ENCODE results near the gene C2CD3.
A peak's percentile ranks its signal among the peaks of the same experiment; 100 is the strongest.

C2CD3 gene

DNA sequence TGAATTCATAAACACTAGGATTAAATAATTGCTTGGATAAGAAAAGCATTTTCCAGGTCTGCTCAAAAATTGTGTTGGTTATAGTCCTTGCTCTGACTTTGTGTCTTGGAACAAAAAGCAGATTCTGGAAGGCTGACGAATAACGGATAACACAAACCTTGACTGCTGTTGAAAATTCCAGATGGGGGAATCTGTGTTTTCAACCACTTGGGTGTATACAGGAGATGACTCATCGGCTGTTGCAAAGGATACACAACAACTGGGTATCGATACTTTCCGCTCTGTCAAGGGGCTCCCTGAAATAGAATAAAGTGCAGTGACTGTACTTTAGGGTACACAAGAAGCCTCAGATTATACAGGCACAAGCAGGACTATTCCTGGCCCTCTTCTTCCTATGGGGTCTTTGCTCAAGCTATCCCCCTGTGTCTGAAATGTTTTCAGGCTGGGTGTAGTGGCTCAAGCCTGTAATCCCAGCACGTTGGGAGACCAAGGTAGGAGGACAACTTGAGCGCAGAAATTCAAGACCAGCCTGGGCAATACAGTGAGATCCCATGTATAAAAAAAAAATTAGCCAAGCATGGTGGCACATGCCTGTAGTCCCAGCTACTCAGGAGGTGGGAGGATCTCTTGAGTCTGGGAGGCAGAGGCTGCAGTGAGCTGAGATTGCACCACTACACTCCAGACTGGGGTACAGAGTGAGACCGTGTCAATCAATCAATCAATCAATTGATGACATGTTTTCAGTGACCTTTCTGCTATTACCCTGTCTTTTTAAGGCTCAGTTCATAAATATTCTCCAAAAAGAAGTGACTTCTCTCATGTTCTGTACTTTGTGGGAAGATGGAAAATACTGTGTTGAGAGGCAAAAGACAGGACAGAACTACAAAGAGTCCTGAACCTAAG lies 113.3 kb downstream of the C2CD3 start:
- no peak for DNase-seq

DNA sequence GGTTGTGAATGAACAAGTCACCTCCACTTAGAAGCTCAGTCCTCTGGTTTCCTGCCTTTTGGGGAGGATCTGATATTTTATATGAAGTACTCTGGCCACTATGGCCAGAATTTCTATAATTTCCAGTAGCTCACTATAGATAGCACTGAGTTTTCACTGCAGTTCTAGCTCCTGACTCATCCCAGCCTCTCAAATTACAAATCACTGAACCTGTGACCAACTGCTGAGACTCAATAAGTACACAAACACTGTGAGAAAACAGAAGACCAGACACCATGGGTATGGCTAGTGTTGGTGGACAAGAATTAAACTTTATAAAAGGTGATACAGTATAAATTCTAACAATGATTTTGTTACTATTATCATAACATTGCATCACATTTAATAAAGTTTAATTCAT lies 114.9 kb downstream of the C2CD3 start:
- DNase-seq: no peak

DNA sequence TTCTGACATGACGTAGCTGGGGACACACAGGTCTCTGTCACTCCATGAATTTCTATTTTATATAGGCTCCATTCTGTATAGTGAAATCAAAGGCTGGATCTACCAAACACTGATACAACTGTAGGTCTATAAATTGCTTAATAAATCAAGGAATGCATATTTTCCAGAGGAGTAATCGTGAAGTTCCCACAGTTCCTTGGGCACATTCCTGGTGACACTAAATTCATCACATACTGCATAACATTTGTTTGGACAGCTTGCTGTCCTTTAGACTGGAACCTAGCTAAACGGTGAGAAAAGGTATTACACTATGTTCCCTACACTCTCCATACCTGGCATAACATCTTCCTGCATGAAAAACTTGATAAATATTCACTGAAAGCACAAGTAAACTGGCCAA lies 120.3 kb downstream of the C2CD3 start:
- DNase-seq: no peak

DNA sequence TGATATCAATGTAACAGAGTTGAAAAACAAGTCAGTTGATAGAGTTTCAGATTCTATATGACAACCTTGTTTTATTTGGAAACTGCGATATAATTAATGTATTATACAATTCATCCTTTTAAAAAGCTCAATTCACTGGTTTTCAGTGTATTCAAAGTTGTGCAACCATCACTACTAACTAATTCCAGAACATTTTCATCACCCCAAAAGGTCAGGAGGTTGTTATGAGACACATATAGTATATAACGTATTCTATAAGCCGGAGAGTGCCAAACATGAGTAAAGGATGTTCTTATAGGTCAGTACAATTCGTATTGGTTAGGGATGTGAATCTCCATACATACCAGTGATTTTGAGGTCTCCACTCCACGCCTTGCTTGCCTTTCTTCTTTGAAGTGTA lies 121.8 kb downstream of the C2CD3 start:
- DNase-seq: no peak

DNA sequence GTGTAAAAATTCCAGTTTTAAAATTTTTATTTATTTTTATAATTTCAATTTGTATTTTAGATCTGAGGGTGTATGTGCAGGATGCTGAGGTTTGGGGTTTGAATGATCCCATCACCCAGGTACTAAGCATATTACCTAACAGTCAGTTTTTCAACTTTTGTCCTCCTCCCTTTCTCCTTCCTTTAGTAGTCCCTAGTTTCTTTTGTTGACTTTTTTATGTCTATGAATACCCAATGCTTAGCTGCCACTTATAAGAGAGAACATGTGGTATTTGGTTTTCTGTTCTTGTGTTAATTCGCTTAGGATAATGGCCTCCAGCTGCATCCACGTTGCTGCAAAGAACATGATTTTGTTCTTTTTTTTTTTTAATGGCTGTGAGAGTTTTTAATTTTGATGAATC lies 126.3 kb downstream of the C2CD3 start:
- no peak for DNase-seq

DNA sequence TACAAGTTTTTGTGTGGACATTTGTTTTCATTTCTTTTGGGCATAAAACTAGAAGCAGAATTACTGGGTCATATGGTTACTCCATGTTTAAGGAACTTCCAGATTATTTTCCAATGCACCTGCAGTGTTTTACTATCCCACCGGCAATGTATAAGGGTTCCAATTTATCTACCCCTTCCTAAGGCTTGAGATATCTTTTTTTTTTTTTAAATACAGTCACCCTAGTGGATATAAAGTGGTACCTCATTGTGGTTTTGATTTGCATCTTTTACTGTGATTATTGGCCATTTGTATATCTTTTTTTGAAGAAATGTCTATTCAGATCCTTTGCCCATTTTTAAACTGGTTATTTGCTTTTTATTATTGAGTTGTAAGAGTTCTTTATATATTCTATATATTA lies 127.4 kb downstream of the C2CD3 start:
- no peak for DNase-seq

DNA sequence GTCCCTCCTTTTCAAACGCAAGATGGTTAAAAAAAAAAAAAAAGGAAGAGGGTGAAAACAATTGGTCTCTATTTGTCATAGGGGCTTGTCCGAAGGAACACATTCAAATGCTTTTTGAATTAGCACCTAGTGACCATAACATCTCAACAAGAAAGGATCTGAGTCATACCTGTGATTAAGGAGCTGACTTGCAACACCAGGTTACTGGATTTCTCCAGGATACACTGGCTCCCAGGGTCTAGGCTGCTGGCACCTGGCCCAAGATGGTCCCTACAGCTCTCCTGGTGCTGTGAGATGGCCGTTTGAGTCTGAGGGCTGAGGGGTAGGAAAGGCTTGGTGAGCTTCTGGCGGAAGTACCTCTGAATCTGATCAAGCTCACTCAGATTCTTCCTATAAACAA lies 133.5 kb downstream of the C2CD3 start:
- no peak for DNase-seq

DNA sequence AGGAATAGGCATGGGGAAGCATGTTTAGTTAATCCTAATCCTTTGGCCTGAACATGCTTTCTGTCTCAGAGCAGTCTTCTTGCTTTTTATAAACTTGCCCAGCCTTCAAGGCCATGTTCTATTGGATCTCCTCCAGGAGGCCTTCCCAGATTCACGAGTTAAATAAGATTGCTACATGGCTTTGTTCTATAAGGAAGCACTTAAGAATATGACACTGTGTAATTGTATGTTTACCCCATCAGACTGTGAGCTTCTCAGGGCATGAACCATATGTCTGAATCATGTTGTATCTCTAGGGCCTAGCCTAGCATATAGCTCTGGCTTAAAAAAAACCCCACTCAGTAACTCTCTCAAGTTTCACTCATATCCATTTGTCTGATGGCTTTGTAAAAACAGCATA lies 135.5 kb downstream of the C2CD3 start:
- DNase-seq: no peak

DNA sequence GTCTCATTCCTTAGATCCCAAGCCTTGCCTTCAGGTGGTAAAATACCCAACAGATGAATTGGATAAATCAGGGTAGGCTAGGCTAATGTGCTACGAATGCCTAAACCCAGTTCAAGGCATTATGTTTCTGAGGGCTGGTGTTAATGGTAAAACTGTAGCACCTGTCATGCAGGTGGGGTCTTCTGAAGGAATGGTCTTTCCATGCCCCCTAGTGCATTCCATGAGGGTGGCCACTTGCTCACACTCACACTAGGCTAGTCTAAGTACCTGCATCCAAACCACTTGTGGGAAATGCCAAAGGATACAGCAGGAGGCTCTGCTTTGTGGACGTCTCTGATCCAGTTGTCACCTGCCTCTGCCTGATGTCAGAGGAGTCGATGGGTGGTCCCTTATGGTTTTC lies 137.8 kb downstream of the C2CD3 start:
- no peak for DNase-seq

DNA sequence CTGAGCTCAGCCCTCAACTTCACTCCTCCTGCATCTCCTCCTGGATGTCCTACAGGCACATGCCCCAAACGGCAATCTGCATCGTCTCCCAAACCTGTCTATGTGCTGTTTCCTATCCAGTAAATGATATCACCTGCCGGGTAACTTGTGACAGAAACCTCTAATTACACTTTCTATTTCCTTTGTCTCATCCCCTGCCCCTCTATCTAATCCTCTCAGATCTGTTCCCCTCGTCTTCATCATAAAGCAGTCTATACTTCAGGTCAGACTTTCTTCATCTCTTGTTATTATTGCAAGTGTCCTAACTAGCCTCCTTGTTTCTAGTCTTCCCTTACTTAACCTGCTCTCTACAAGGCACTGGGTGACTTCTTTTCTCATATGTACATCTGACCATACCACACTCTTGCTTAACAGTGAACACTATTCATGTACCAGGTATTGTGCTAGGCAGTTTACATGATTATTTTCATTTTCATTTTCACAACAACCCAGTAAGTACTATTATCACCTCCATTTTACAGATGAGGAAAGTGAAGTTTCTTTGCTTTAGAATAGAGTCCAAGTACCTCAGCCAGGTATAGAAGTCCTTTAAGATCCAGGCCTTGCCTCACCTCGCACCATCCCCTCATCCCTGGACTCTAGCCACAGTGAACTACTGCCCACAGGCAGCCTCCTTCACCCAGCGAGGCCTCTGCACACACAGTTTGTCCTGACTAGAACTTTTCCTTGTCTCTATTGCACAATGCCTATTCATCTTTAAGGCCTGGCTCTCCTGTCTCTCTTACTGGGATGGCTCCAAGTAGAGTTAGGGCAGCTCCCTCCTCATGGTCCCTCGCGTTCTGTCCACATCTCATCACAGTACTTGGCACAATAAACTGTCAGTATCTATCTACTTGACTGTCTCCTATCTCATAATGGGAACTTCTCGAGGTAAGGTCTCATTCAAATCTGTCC lies 139.8 kb downstream of the C2CD3 start:
- DNase-seq: no peak

DNA sequence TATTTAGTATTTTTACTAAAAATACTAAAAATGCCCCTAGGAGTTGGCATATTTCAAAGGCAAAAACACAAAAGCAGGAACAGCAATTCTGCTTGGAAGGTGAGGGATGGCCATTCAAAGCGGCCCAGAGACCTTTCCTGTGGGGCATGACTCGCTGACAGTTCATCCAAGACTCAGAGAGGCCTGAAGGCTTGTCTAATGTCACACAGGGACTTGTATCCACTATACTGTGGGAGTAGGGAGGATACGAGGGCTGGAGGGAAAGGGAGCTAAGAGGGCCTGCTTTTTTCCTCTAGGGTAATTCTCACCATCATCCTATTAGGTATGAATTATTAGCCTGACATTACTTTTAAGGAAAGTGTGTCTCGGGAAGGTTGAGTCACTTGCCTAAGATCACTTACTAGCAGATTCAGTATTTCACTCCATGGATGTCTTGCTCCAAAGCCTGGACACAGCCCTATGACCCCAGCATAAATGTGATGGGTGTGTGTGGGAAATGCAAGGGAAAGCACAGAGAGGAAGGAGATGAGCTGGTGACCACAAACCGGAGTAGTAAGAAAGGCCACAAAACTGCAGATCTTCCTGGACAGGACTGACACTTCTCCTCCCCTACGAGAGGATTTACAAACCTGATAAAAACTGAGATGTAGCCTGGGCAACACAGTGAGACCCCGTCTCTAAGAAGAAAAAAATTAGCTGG lies 145.2 kb downstream of the C2CD3 start:
- DNase-seq: no peak

DNA sequence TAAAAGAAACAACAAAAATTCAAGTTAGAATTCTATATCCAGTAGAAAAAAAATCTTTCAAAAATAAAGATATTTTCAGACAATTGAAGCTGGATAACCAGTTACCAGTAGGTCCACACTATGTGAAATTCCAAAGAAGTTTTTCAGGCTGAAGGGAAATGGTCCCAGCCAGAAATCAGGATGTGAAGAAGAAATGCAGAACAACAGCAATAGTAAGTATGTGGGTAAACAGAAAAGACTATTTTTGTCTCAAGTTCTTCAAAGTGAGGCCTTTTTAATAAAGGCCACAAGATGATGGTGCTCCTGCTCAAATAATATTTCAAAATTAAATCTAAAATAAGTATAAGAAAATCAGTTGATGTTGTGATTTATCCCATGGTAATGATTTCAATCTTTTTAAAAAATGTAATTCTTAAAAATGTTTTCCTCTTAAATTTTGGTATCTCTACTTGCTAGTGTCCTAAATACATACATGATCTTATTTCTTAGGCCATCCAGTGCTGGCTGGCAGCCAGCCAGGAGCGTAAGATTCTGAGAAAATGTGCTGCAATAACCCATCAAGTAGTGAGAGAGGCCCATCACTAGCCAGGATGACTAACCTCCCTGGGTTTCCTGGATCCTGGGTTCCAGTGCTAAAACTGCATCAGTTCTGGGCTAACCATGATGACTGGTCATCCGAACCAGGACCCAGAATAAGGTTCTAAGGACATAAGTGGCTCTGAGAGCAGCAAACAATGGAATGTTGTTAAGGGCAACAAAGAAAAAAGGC lies 146.4 kb downstream of the C2CD3 start:
- peak; percentile 36 for DNase-seq

DNA sequence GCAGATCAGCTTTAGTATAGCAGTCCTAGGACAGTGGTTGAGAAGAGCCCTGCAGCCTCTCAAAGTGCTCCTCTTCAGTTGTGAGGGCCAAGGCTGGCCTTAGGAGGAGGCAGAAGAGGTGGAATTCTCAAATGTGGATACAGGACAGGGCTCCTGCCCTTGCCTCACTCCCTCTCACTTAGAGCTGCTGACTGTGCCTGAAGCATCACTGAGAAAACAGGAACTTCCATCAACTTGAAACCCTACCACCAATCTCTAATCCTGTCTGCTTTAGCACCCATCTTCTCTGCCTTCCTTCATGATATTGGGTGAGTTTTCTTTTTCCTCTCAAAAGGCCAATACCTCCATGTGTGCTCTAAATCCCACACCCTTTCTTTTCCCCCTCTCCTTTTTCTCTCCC lies 147.5 kb downstream of the C2CD3 start:
- no peak for DNase-seq

DNA sequence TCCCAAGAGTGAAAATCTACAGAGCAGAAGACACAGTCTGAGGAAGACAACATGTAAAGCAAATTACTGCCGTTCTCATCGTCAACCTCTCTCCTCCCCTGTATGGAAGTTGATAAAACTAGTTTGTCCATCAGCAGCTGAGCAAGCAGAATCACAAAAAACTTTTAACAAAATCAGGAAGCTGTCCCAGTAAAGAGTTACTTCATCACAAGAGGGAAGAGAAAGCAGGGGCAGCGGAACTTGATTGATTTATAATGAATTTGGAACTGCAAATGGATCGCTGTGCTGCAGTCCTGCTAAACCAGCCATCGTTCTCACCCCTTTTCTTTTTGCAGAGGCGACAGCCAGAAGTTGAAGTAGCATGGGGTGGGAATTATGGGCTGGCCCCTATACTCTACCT lies 148.3 kb downstream of the C2CD3 start:
- DNase-seq: no peak

DNA sequence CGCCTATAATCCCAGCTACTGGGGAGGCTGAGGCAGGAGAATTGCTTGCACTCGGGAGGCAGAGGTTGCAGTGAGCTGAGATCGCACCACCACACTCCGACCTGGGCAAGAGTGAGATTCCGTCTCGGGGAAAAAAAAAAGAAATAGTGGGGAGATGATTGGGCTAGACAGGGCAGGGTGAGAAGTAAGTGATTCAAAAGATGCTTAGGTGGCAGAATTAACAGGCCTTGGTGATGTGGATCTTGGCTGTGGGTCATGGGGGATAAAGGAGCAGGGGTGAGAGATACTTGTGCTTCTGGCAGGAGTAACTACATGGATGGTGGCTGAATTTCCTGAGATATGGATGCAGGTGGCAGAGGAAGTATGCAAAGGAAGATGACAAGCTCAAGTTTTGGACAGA lies 148.8 kb downstream of the C2CD3 start:
- DNase-seq: no peak

DNA sequence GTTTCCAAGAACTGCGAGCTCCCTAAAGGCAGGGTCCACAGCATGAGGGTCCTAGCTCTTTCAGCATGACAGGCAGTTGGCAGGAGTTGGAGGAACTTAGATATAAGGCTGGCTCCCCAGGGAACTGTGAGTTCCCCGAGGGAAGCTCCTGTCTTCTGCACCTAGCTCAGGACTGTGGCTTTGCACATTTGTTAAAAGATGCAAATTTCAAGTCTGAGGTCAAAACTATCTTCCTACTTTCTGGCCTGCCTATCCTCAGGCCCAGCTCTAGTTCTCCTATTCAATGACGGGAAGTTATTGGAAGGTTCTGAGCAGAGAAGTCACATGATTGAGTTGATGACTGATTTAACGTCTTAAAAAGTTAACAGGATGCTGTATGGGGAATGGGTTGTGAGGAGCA lies 150.3 kb downstream of the C2CD3 start:
- no peak for DNase-seq

DNA sequence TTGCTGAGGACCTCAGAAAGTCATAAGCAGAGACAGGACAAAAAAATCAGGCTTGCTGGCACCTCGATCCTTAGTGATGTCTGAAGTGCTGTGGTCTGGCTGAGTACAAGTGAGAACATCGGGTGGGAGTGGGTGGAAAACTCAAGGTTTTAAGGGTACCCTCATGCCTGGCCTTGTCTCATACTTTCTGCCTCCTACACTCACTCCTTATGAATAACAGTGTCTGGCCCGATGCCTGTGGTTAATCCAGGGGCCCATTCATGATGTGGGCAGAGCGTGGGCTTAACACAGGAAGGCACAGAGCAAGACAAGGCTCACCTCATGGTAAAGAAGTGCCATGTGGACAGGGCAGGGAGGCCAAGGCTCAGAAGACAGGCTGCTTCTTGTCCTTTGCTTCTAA lies 150.9 kb downstream of the C2CD3 start:
- peak; percentile 79 for DNase-seq

DNA sequence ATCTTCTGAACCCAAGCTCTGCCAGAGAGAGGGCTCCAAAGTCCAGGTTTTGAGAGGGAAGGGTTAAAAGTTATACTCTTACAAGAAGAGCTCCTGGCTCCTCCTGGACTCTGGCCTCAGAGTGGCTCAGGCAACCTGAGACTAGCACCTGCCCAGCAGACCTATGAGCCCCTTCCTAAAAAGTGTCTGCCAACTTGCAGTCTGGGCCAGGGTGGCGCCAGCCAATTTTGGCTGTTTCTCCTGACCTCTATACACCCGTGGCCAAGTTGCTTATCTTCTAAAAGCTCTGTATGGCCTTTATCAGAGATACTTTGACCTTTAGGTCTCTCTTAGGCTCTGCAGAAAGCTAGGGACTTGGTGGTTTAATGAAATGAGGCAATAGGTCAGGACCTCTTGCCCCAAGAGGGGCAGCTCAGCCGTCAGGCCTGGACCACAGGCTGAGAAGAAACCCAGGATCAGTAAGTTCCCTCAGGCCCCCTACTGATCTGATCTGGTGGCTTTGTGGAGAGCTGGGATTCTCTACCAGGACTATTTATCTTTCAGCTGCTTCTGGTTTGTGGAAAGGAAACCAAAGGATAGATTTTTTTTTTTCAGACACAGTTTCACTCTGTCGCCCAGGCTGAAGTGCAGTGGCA lies 151.6 kb downstream of the C2CD3 start:
- DNase-seq: no peak

DNA sequence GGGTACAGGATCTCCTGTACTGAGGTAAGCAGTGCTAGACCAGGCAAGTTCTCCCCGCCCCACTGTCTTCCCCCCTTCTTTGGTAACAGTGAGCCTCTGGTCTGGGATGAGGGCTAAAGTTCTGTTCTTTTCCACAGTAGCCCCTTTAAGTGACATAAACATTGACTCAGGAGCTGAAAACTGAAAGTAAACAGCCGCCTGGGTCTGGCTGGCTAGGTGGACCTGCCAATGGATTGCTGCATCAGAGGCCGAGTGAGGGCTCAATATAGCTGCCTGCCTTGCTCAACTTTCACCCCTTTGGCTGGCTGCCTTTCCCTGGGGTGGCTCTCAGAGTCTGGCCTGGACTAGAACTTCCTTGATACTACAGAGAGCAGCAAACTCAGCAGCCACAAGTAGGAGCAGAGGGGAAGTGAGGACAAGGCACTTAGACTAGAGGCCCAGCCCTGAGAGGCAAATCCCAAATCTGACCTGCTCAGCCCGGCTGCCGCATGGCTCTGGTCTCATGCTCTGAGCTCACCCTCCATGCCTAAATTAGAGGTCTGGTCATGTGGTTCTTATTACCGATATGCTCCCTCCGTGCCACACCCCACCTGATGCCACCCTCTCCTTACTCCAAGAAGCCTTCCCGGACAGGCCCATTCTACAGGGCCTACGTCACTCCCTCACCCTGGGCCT lies 152.3 kb downstream of the C2CD3 start:
- no peak for DNase-seq

DNA sequence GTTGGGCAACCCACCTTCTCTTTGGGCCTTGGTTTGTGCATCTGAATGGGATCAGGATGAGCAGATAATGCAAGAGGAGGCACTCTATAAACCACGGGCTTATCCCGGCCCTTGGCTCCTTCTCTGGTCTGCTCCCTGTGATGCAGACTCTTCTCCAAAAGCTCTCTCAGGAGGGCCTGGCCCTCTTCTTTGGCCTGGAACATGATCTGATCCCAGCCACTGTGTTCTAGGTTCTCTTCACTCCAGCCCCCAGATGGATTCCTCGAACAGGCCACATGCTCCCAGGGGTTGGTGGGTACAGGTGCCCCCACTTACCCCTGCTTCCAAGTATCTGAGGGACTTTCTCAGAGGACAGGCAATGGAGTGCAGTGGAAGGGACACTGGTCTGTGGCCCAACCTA lies 153.2 kb downstream of the C2CD3 start:
- DNase-seq: no peak

DNA sequence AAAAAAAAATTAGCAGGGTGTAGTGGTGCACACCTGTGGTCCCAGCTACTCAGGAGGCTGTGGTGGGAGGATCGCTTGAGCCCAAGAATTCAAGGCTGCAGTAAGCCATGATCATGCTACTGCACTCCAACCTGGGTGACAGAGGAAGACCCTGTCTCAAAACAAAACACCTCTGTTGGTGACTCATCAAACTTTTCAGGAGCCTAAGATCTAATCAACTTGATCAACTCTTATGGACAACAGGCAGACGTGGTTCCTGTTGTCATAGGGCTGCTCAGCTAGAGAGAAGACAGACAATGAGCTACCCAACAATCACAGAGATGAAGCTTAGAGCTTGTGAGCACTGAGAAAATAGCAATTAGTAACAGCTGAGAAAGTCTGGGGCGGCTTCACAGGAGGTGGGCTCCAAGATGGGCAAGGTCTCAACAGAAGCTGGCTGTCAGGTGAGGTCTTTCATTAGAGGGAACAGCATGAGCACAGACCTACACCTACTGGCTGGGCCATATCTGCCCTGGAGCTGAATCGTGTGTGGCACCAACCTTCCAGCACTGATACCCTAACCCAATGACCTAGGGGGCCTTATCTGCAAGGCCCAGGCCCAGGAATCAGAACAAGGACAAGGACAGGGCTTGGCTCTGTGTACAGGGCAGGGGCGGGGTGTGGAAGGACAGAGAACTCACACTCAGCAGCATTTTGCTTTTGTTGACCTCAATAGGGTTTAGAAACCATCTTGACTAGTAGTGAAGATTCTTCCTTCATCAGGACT lies 154.7 kb downstream of the C2CD3 start:
- DNase-seq: no peak

All from stimulated activated CD4-positive, alpha-beta T cell treated with anti-CD3 and anti-CD28 coated beads, Interleukin-4, amount 100 ng/mL, for 24 hours (primary cell).